Calu3 (cell line): ENCODE results near the gene HBA1. TPM values are rescaled to one million over a fixed set of nuclear protein-coding genes. Genes with fewer than 3 reads are reported as not detected.
"Not testable (repeated sequence)": the region's sequence is repeated elsewhere in the genome, so short reads cannot be mapped to it uniquely, and the experiment has no call there.

ENCODE experiments used
- BruUV-seq: library from RNA; stranded (reverse); fragments of 400-500 nt; replicated peaks from 2 replicates; lab custom pipeline; 2021; lab: Mats Ljungman, UMichigan
- CTCF ChIA-PET: fragments of 300-600 bp; sonication (Branson Sonifier 250); formaldehyde crosslinking; loops from one replicate; lab custom pipeline; 2022; ENCODE audit warnings: antibody characterized with exemption; lab: Charles Lee
- DNase-seq: peaks from one replicate; pipeline ENCODE4 v3.0.0; 2022
- H3K27ac Mint-ChIP-seq: one replicate; pipeline ENCODE4 v1.8.0; 2022; ENCODE audit warnings: mixed read lengths; ENCODE audit not compliant: unreplicated experiment
- H3K27me3 Mint-ChIP-seq: one replicate; pipeline ENCODE4 v1.8.0; 2022; ENCODE audit warnings: mixed read lengths; ENCODE audit not compliant: unreplicated experiment
- H3K36me3 Mint-ChIP-seq: one replicate; pipeline ENCODE4 v1.8.0; 2022; ENCODE audit warnings: mild to moderate bottlenecking, moderate library complexity, mixed read lengths; ENCODE audit not compliant: insufficient read depth, unreplicated experiment
- H3K4me1 Mint-ChIP-seq: one replicate; pipeline ENCODE4 v1.8.0; 2022; ENCODE audit warnings: mild to moderate bottlenecking, low read depth, mixed read lengths; ENCODE audit not compliant: unreplicated experiment
- H3K4me3 Mint-ChIP-seq: one replicate; pipeline ENCODE4 v1.8.0; 2022; ENCODE audit warnings: mild to moderate bottlenecking, low read depth, moderate library complexity, mixed read lengths; ENCODE audit not compliant: unreplicated experiment
- H3K9me3 Mint-ChIP-seq: one replicate; pipeline ENCODE4 v1.8.0; 2022; ENCODE audit warnings: low read depth, mixed read lengths; ENCODE audit not compliant: unreplicated experiment
- intact Hi-C: fragments of 100-400 bp; cut with micrococcal nuclease; formaldehyde crosslinking; loops from one replicate; pipeline ENCODE4 v1.10.0; 2022; ENCODE audit not compliant: unreplicated experiment
- total RNA-seq: library from RNA; stranded (reverse); gene quantifications from 2 replicates; pipeline ENCODE4 v1.2.3, GENCODE V29; 2022
- TF ChIP-seq, protein P1 (sequence below): fragments of 200-600 bp; IDR thresholded peaks from one replicate; pipeline ENCODE4 v1.8.0; 2022; ENCODE audit warnings: antibody characterized with exemption; ENCODE audit not compliant: unreplicated experiment

HBA1 gene
- total RNA-seq, 1 experiment from 2014 or later, result not detected

DNA sequence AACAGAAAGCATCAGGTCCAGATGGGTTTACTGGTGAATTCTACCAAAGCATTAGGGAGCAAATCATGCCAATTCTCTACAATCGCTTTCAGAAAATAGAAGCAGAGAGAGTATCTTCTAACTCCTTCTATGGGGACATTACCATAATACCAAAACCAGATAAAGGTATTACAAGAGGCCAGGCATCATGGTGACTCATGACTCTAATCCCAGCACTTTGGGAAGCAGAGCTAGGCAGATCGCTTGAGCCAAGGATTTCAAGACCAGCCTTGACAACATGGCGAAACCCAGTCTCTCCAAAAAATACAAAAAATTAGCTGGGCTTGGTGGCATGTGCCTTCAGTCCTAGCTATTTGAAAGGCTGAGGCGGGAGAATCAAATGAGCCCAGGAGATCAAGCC is 26.8 kb downstream of the HBA1 start:
- Mint-ChIP-seq H3K4me1 (no peaks in the 10 kb centered on the region), H3K27ac (no peak overlapping the region), H3K4me3 (no peak overlapping the region), H3K27me3 (no peaks in the 10 kb centered on the region), H3K9me3 (no peaks in the 10 kb centered on the region), H3K36me3 (peaks cover 86% of the 10 kb centered on the region)
- intact Hi-C loops, result no loop called here
- TF ChIP-seq, protein P1, sequence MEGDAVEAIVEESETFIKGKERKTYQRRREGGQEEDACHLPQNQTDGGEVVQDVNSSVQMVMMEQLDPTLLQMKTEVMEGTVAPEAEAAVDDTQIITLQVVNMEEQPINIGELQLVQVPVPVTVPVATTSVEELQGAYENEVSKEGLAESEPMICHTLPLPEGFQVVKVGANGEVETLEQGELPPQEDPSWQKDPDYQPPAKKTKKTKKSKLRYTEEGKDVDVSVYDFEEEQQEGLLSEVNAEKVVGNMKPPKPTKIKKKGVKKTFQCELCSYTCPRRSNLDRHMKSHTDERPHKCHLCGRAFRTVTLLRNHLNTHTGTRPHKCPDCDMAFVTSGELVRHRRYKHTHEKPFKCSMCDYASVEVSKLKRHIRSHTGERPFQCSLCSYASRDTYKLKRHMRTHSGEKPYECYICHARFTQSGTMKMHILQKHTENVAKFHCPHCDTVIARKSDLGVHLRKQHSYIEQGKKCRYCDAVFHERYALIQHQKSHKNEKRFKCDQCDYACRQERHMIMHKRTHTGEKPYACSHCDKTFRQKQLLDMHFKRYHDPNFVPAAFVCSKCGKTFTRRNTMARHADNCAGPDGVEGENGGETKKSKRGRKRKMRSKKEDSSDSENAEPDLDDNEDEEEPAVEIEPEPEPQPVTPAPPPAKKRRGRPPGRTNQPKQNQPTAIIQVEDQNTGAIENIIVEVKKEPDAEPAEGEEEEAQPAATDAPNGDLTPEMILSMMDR, result no peak
- DNase-seq, result no peak
- no TSS peak for BruUV-seq
- CTCF ChIA-PET, result no interaction called here

DNA sequence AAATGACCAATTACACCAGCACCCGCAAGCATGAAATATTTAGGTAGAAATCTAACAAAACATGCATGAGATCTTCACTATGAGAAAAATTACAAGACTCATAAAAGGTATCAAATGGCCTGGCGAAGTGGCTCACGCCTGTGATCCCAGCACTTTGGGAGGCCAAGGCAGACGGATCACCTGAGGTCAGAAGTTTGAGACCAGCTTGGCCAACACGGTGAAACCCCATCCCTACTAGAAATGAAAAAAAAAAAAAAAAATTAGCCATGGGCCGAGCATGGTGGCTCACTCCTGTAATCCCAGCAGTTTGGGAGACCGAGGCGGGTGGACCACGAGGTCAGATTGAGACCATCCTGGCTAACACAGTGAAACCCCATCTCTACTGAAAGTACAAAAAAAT is 27.6 kb downstream of the HBA1 start:
- BruUV-seq, H3K27me3 Mint-ChIP-seq, H3K4me3 Mint-ChIP-seq, H3K27ac Mint-ChIP-seq, H3K4me1 Mint-ChIP-seq, H3K9me3 Mint-ChIP-seq, DNase-seq, intact Hi-C loops: not testable (repeated sequence)
- CTCF ChIA-PET, result interaction anchor here (0.6 kb wide), 1 partner anchor 151 kb away, joined by 4 read pairs; the partner anchor contains the start of gene POLR3K
- peaks cover 83% of the 10 kb centered on the region for H3K36me3 Mint-ChIP-seq

DNA sequence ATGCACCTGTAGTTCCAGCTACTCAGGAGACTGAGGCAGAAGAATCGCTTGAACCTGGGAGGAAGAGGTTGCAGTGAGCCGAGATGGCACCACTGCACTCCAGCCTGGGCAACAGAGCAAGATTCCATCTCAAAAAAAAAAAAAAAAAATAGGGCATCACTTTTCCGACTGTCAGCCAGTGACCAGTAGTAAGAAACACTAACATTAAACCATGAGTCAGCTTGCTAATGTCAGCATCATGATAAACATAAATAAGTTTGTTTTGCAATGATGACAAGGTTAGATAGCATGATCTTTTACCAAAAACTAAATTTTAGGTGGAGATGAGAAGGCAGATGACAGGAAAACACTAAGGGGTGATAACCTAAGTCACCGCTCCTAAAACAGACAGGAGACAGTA is 32.9 kb downstream of the HBA1 start:
- H3K4me1 Mint-ChIP-seq, intact Hi-C loops, H3K9me3 Mint-ChIP-seq, DNase-seq, H3K27ac Mint-ChIP-seq, H3K27me3 Mint-ChIP-seq, H3K4me3 Mint-ChIP-seq, BruUV-seq: not testable (repeated sequence)
- H3K36me3 Mint-ChIP-seq, result peaks cover 49% of the 10 kb centered on the region
- CTCF ChIA-PET, result interaction anchor here (0.6 kb wide), 1 partner anchor 31 kb away, joined by 3 read pairs; no protein-coding TSS in a partner anchor

DNA sequence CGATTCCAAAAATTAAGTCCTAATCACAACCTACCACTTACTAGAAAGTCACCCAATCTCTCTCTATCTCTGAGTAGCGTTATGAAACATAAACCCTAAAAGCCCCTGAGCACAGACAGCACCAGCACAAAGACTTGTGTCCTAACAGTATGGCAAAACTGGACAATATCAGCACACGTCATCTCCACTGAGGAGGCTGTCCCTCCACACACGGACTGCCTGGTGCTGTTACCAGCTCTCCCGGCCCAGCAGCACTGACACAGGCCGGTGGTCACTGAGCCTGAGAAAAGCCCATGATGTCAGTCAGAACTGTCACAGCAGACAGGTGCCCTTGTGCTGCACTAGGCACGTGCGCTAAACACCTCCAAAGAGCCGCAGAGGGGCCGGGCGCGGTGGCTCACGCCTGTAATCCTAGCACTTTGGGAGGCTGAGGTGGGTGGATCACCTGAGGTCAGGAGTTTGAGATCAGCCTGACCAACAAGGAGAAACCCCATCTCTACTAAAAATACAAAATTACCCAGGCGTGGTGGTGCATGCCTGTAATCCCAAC is 35.2 kb downstream of the HBA1 start:
- peaks cover 48% of the 10 kb centered on the region for H3K36me3 Mint-ChIP-seq
- H3K4me1 Mint-ChIP-seq, intact Hi-C loops, H3K9me3 Mint-ChIP-seq, CTCF ChIA-PET, H3K4me3 Mint-ChIP-seq, DNase-seq, H3K27ac Mint-ChIP-seq, H3K27me3 Mint-ChIP-seq, BruUV-seq: not testable (repeated sequence)

DNA sequence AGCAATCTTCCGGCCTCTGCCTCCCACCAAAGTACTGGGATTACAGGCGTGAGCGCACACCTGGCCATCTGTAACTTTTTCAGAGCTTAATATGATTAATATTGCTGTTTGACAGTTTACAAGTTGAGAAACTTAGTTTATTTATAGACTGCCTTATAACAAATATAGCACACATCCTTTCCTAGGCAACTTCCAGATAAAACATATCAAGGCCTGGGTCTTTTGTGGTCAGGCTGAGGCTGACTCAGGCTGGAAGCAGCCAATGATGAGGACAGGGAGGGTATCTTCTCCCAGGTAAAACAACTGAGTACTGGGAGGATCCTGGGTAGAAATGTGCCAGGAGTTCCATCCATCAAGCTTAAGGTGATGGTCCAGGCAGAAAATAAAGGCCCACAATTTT is 36.5 kb downstream of the HBA1 start:
- BruUV-seq, result no TSS peak
- H3K27me3 Mint-ChIP-seq, result no peaks in the 10 kb centered on the region
- no peak overlapping the region for H3K27ac Mint-ChIP-seq
- H3K4me1 Mint-ChIP-seq, result no peaks in the 10 kb centered on the region
- no peaks in the 10 kb centered on the region for H3K9me3 Mint-ChIP-seq
- peaks cover 46% of the 10 kb centered on the region for H3K36me3 Mint-ChIP-seq
- no peak for DNase-seq
- TF ChIP-seq, protein P1, result no peak
- intact Hi-C loops, result no loop called here
- no peak overlapping the region for H3K4me3 Mint-ChIP-seq
- CTCF ChIA-PET, result no interaction called here

DNA sequence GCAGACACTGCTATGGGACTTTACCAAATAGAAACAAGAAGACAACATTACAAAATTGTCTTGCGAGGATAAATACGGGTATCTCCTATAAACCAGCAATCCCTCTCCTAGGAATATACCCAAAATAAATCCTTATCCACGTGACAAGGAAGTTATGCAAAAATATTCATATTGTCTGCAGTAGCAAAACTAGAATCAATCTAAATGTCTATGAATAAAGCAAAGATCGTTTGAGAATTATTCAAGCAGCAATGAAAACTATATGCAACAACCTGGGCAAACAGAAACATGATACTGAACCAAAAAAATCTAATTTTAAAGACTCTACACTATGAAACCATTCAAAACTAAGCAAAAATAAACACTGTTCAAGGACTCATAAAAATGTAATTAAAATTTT is 43.5 kb downstream of the HBA1 start:
- intact Hi-C loops, result no loop called here
- CTCF ChIA-PET, result no interaction called here
- BruUV-seq, result no TSS peak
- H3K4me1 Mint-ChIP-seq, result peaks cover 9% of the 10 kb centered on the region
- TF ChIP-seq, protein P1, result no peak
- H3K9me3 Mint-ChIP-seq, result no peaks in the 10 kb centered on the region
- H3K27me3 Mint-ChIP-seq, result no peaks in the 10 kb centered on the region
- H3K4me3 Mint-ChIP-seq, result no peak overlapping the region
- H3K27ac Mint-ChIP-seq, result no peak overlapping the region
- peaks cover 88% of the 10 kb centered on the region for H3K36me3 Mint-ChIP-seq
- DNase-seq, result no peak
